ENCODE data around the gene MARCKS.

MARCKS gene

DNA sequence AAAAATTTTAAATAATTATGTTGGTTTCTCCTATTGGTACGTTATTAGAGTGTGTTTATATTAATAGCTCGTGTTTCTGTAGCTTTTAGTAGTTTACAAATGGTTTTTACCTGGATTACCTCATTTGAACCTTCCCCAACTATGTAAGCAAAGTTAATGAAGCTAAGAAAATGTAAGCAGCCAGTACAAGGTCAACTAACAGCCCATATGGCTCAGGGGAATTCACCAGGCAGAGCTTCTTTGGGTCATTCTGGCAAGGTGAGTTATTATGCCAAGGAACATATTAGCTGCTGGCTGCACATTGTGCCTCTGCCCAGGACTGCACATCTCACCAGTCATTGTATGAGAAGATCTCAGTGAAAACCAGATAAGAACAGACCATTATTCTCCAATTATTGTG, 27.0 kb upstream of the MARCKS start:
- Histone ChIP-seq H3K4me3 (ENCODE audit: control insufficient read depth in 1 of 7, extremely low read depth in 1 of 7, insufficient read depth in 4 of 7, low read depth in 2 of 7, low read length in 6 of 7) (no peak overlapping the region), H3K27ac (ENCODE audit: insufficient read depth in 1 of 2, low read depth in 1 of 2, low read length in 2 of 2, poor library complexity in 1 of 2, severe bottlenecking in 2 of 2) (no peak overlapping the region), H3K4me1 (ENCODE audit: control extremely low read depth in 1 of 4, control insufficient read depth in 4 of 4, insufficient read depth in 4 of 4, low read length in 3 of 4) (no peaks in the 10 kb centered on the region), H3K36me3 (ENCODE audit: control insufficient read depth in 4 of 4, insufficient read depth in 4 of 4, low read length in 3 of 4) (no peaks in the 10 kb centered on the region), H3K27me3 (replicated peaks in 2 of 5; ENCODE audit: control insufficient read depth in 4 of 5, insufficient read depth in 5 of 5, low read length in 4 of 5) (no peaks in the 10 kb centered on the region), H3K9me3 (ENCODE audit: control extremely low read depth in 1 of 5, control insufficient read depth in 4 of 5, insufficient read depth in 2 of 5, low read depth in 1 of 5, low read length in 4 of 5) (no peaks in the 10 kb centered on the region)
- ChIA-PET CTCF (no interaction called here), POLR2A (no interaction called here)
- WGBS (ENCODE audit: insufficient coverage): no CpG with 5 or more reads among the region's 2 CpGs
- no peak for DNase-seq

DNA sequence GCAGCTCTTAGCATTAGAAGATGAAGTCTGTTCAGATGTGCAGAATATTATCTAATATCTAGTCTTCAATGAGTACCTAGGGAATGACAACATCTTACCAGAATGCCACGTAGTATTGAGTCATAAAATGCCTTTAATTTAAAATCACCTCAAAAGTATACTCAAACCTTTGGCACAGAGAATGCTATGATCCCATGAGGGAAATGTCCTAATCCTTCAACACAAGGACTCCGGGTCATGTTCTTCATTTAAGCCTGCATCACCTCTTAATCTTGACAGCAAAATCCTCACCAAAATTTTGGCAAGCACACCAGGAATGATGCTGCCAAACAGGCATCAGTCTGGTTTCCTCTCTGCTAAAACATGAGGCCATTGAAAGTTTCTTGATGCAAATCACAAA, 23.6 kb upstream of the MARCKS start:
- 100% methylated on average over 2 of the region's 2 CpGs for WGBS (ENCODE audit: insufficient coverage)
- Histone ChIP-seq H3K27ac (ENCODE audit: insufficient read depth in 1 of 2, low read depth in 1 of 2, low read length in 2 of 2, poor library complexity in 1 of 2, severe bottlenecking in 2 of 2) (no peak overlapping the region), H3K27me3 (replicated peaks in 2 of 5; ENCODE audit: control insufficient read depth in 4 of 5, insufficient read depth in 5 of 5, low read length in 4 of 5) (no peaks in the 10 kb centered on the region), H3K9me3 (ENCODE audit: control extremely low read depth in 1 of 5, control insufficient read depth in 4 of 5, insufficient read depth in 2 of 5, low read depth in 1 of 5, low read length in 4 of 5) (no peaks in the 10 kb centered on the region), H3K4me3 (ENCODE audit: control insufficient read depth in 1 of 7, extremely low read depth in 1 of 7, insufficient read depth in 4 of 7, low read depth in 2 of 7, low read length in 6 of 7) (no peak overlapping the region), H3K4me1 (ENCODE audit: control extremely low read depth in 1 of 4, control insufficient read depth in 4 of 4, insufficient read depth in 4 of 4, low read length in 3 of 4) (no peaks in the 10 kb centered on the region), H3K36me3 (ENCODE audit: control insufficient read depth in 4 of 4, insufficient read depth in 4 of 4, low read length in 3 of 4) (no peaks in the 10 kb centered on the region)
- POLR2A ChIA-PET: no interaction called here
- CTCF ChIA-PET: no interaction called here
- DNase-seq: no peak

DNA sequence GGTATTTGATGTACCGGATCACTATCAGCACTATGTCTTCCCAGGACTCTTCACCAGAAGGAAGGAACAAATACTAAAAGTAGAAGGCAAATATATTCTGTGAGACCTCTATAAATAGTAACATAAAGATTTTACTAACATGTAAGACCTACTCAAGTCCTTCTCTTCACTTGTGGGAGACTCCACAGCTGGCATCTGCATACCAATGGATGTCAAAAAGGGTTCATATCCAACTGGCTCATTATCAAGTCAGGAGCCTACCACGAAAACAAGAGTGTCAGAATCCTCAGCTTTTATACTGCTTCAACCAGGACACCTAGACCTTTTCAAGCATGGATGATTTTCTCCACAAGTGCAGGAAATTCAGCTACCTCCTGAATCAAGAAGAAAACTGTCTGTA, 20.0 kb upstream of the MARCKS start:
- H3K4me3 ChIP-seq (ENCODE audit: control insufficient read depth in 1 of 7, extremely low read depth in 1 of 7, insufficient read depth in 4 of 7, low read depth in 2 of 7, low read length in 6 of 7): no peak overlapping the region
- H3K27me3 ChIP-seq (replicated peaks in 2 of 5; ENCODE audit: control insufficient read depth in 4 of 5, insufficient read depth in 5 of 5, low read length in 4 of 5): no peaks in the 10 kb centered on the region
- ChIA-PET POLR2A (no interaction called here), CTCF (no interaction called here)
- H3K27ac ChIP-seq (ENCODE audit: insufficient read depth in 1 of 2, low read depth in 1 of 2, low read length in 2 of 2, poor library complexity in 1 of 2, severe bottlenecking in 2 of 2): no peak overlapping the region
- no peaks in the 10 kb centered on the region for H3K9me3 ChIP-seq (ENCODE audit: control extremely low read depth in 1 of 5, control insufficient read depth in 4 of 5, insufficient read depth in 2 of 5, low read depth in 1 of 5, low read length in 4 of 5)
- WGBS (ENCODE audit: insufficient coverage): 97% methylated on average over 2 of the region's 2 CpGs
- no peaks in the 10 kb centered on the region for H3K4me1 ChIP-seq (ENCODE audit: control extremely low read depth in 1 of 4, control insufficient read depth in 4 of 4, insufficient read depth in 4 of 4, low read length in 3 of 4)
- no peak for DNase-seq
- no peaks in the 10 kb centered on the region for H3K36me3 ChIP-seq (ENCODE audit: control insufficient read depth in 4 of 4, insufficient read depth in 4 of 4, low read length in 3 of 4)

DNA sequence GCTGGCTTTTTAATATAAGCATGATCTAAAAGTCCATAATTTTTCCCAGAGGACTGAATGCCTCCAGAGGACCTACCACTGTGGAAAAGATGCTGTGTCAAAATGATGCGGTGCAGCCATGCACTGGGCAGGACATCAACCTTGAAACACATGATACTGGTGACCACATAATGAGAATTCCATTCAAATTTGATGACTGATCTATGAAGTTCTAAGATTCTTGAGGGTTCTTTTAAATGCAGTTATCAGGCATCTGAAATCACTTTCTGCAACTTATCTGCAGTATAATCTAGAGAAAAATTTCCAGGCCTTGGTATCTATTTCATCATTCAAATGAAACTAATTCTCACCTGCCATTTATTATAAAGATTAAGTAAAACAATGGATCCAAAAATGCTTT, 15.0 kb upstream of the MARCKS start:
- Histone ChIP-seq H3K9me3 (ENCODE audit: control extremely low read depth in 1 of 5, control insufficient read depth in 4 of 5, insufficient read depth in 2 of 5, low read depth in 1 of 5, low read length in 4 of 5) (no peaks in the 10 kb centered on the region), H3K27me3 (replicated peaks in 2 of 5; ENCODE audit: control insufficient read depth in 4 of 5, insufficient read depth in 5 of 5, low read length in 4 of 5) (no peaks in the 10 kb centered on the region), H3K36me3 (ENCODE audit: control insufficient read depth in 4 of 4, insufficient read depth in 4 of 4, low read length in 3 of 4) (no peaks in the 10 kb centered on the region), H3K4me1 (ENCODE audit: control extremely low read depth in 1 of 4, control insufficient read depth in 4 of 4, insufficient read depth in 4 of 4, low read length in 3 of 4) (no peaks in the 10 kb centered on the region), H3K27ac (ENCODE audit: insufficient read depth in 1 of 2, low read depth in 1 of 2, low read length in 2 of 2, poor library complexity in 1 of 2, severe bottlenecking in 2 of 2) (no peak overlapping the region), H3K4me3 (ENCODE audit: control insufficient read depth in 1 of 7, extremely low read depth in 1 of 7, insufficient read depth in 4 of 7, low read depth in 2 of 7, low read length in 6 of 7) (no peak overlapping the region)
- POLR2A ChIA-PET: no interaction called here
- DNase-seq: no peak
- CTCF ChIA-PET: interaction anchor here (1.0 kb wide), 1 partner anchor 11 kb away, joined by 3 read pairs; no protein-coding TSS in a partner anchor
- 100% methylated on average over 1 of the region's 1 CpG for WGBS (ENCODE audit: insufficient coverage)

DNA sequence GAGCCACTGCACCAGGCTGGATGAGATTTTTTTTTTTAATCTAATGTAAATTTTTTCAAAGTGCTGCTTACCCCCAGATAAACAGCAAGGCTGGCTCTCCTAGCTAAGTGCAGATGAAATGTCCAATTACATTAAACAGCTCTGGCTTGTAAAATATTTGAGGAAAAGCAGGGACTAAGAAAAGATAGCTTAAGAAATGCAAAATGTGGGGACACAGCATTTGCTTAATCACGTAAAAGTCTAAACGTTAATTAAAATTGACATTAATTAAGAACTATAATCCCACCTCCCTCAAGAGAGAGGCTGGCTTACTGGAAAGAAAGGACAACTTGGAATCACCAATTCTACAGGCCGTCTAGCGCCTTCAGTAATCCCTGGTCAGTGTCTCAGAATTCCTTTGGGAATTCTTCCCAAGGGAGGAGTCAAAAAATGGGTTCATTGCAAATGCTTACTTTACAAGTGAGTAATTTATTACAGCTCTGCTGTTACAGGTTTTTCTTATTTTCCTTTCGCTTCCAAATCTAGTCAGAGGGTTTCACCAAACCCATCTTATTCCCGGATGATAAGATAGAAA, 13.6 kb upstream of the MARCKS start:
- 100% methylated on average over 2 of the region's 6 CpGs for WGBS (ENCODE audit: insufficient coverage)
- Histone ChIP-seq H3K27ac (ENCODE audit: insufficient read depth in 1 of 2, low read depth in 1 of 2, low read length in 2 of 2, poor library complexity in 1 of 2, severe bottlenecking in 2 of 2) (no peak overlapping the region), H3K27me3 (replicated peaks in 2 of 5; ENCODE audit: control insufficient read depth in 4 of 5, insufficient read depth in 5 of 5, low read length in 4 of 5) (no peaks in the 10 kb centered on the region), H3K9me3 (ENCODE audit: control extremely low read depth in 1 of 5, control insufficient read depth in 4 of 5, insufficient read depth in 2 of 5, low read depth in 1 of 5, low read length in 4 of 5) (no peaks in the 10 kb centered on the region), H3K36me3 (ENCODE audit: control insufficient read depth in 4 of 4, insufficient read depth in 4 of 4, low read length in 3 of 4) (no peaks in the 10 kb centered on the region), H3K4me1 (ENCODE audit: control extremely low read depth in 1 of 4, control insufficient read depth in 4 of 4, insufficient read depth in 4 of 4, low read length in 3 of 4) (no peaks in the 10 kb centered on the region), H3K4me3 (ENCODE audit: control insufficient read depth in 1 of 7, extremely low read depth in 1 of 7, insufficient read depth in 4 of 7, low read depth in 2 of 7, low read length in 6 of 7) (no peak overlapping the region)
- POLR2A ChIA-PET: no interaction called here
- no peak for DNase-seq
- CTCF ChIA-PET: interaction anchor here (0.6 kb wide), 1 partner anchor 58 kb away, joined by 4 read pairs; no protein-coding TSS in a partner anchor

DNA sequence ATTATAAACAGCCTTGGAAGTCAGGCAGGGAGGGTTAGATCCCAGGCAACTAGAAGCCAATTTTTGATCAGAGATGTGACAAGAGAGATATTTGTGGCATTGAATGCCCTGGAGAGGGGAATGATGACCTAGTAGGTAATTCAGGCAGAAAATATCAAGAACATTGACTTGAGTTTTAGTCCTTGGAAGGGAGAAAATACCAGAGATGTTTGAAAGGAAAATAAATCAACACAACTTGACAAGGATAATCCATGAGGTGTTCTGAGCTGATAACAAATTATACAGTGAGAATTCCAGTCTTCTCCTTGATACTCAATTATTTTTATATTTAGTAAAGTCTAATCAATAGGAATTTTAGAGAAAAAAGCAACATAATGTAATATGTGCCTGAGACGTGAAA, 10.6 kb upstream of the MARCKS start:
- DNase-seq: no peak
- H3K4me3 ChIP-seq (ENCODE audit: control insufficient read depth in 1 of 7, extremely low read depth in 1 of 7, insufficient read depth in 4 of 7, low read depth in 2 of 7, low read length in 6 of 7): no peak overlapping the region
- WGBS (ENCODE audit: insufficient coverage): no CpG with 5 or more reads among the region's 1 CpG
- no peaks in the 10 kb centered on the region for H3K9me3 ChIP-seq (ENCODE audit: control extremely low read depth in 1 of 5, control insufficient read depth in 4 of 5, insufficient read depth in 2 of 5, low read depth in 1 of 5, low read length in 4 of 5)
- no peaks in the 10 kb centered on the region for H3K4me1 ChIP-seq (ENCODE audit: control extremely low read depth in 1 of 4, control insufficient read depth in 4 of 4, insufficient read depth in 4 of 4, low read length in 3 of 4)
- no peaks in the 10 kb centered on the region for H3K27me3 ChIP-seq (replicated peaks in 2 of 5; ENCODE audit: control insufficient read depth in 4 of 5, insufficient read depth in 5 of 5, low read length in 4 of 5)
- ChIA-PET CTCF (no interaction called here), POLR2A (no interaction called here)
- H3K27ac ChIP-seq (ENCODE audit: insufficient read depth in 1 of 2, low read depth in 1 of 2, low read length in 2 of 2, poor library complexity in 1 of 2, severe bottlenecking in 2 of 2): no peak overlapping the region
- no peaks in the 10 kb centered on the region for H3K36me3 ChIP-seq (ENCODE audit: control insufficient read depth in 4 of 4, insufficient read depth in 4 of 4, low read length in 3 of 4)

DNA sequence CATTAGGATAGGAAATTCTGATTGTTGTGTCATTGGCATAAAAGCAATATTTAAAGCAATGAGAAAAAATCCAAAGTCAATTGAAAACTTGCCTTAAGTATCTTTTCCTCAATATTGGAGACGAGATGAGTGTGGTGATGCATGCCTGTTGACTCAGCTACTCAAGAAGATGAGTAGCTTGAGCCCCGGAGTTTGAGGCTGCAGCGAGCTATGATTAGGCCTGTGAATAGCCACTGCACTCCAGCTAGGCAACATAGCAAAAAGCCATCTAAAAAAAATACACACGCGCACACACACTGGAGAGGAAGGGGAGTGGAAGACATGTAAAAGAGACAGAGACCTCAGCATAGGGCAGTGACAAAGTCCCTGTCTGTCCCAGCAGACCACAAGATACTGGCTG, 9.7 kb upstream of the MARCKS start:
- ChIA-PET POLR2A (no interaction called here), CTCF (no interaction called here)
- H3K4me3 ChIP-seq (ENCODE audit: control insufficient read depth in 1 of 7, extremely low read depth in 1 of 7, insufficient read depth in 4 of 7, low read depth in 2 of 7, low read length in 6 of 7): no peak overlapping the region
- no peaks in the 10 kb centered on the region for H3K4me1 ChIP-seq (ENCODE audit: control extremely low read depth in 1 of 4, control insufficient read depth in 4 of 4, insufficient read depth in 4 of 4, low read length in 3 of 4)
- H3K27ac ChIP-seq (ENCODE audit: insufficient read depth in 1 of 2, low read depth in 1 of 2, low read length in 2 of 2, poor library complexity in 1 of 2, severe bottlenecking in 2 of 2): no peak overlapping the region
- 100% methylated on average over 5 of the region's 5 CpGs for WGBS (ENCODE audit: insufficient coverage)
- H3K9me3 ChIP-seq (ENCODE audit: control extremely low read depth in 1 of 5, control insufficient read depth in 4 of 5, insufficient read depth in 2 of 5, low read depth in 1 of 5, low read length in 4 of 5): no peaks in the 10 kb centered on the region
- H3K27me3 ChIP-seq (replicated peaks in 2 of 5; ENCODE audit: control insufficient read depth in 4 of 5, insufficient read depth in 5 of 5, low read length in 4 of 5): peaks cover 0 to 4% (median 0%) of the 10 kb centered on the region in 5 experiments
- H3K36me3 ChIP-seq (ENCODE audit: control insufficient read depth in 4 of 4, insufficient read depth in 4 of 4, low read length in 3 of 4): no peaks in the 10 kb centered on the region
- no peak for DNase-seq
